Measurements from ENCODE around the gene TAOK2.

The TAOK2 gene

DNA sequence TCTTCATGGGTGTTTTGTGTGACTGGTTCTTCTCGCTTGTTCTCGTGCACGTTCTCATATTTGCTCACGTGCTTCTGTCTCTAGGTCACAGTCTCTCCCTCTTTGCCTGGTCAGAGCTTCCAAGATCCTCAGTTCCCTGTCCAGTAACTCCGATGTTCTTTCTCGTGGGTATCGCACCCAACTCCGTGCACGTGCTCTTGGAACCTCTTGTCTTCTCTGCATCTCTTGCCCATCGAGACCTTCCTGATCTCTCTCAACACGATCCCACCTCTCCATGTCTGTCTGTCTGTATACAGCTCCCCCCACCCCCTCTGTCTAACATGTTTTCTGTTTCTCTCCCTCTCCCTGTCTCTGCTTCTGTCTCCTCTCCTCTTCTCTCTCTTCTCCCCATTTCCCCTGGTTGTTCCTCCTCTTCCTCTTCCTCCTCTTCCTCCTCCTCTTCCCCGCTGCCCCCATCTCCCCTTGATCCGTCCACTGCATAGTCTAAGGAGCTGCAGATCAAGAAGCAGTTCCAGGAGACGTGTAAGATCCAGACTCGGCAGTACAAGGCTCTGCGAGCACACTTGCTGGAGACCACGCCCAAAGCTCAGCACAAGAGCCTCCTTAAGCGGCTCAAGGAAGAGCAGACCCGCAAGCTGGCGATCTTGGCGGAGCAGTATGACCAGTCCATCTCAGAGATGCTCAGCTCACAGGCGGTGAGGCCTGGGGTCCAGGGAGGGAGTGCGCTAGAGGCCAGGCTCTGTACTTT, 15.6 kb downstream of the TAOK2 start:
- TF ChIP-seq, protein P1, sequence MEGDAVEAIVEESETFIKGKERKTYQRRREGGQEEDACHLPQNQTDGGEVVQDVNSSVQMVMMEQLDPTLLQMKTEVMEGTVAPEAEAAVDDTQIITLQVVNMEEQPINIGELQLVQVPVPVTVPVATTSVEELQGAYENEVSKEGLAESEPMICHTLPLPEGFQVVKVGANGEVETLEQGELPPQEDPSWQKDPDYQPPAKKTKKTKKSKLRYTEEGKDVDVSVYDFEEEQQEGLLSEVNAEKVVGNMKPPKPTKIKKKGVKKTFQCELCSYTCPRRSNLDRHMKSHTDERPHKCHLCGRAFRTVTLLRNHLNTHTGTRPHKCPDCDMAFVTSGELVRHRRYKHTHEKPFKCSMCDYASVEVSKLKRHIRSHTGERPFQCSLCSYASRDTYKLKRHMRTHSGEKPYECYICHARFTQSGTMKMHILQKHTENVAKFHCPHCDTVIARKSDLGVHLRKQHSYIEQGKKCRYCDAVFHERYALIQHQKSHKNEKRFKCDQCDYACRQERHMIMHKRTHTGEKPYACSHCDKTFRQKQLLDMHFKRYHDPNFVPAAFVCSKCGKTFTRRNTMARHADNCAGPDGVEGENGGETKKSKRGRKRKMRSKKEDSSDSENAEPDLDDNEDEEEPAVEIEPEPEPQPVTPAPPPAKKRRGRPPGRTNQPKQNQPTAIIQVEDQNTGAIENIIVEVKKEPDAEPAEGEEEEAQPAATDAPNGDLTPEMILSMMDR (conservative IDR thresholded peaks at IDR 0.05; ENCODE audit: low read depth, low read length) = no peak
- DNase-seq (ENCODE audit: low read depth) = no peak
- no peak overlapping the region for H3K4me3 ChIP-seq (ENCODE audit: low read depth, low read length)

DNA sequence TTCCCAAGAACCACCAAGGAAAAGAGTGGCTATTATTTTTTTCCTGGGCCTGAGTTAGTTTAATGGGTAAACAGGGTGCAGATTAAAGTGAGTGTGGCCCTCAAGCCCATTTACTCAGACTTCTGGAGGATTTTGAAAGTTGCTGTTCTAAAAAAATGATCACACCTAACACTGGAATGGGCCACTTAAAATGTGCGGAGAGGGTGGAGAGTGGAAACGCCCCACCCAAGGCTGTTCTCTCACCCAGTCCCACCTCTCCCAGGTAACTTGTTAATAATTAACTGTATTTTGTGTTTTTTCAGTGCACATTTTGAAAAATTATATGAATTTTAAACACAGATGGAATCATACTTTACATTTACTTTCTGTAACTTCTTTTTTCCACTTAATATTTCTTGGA, 16.4 kb downstream of the TAOK2 start:
- TF ChIP-seq, protein P1 (conservative IDR thresholded peaks at IDR 0.05; ENCODE audit: low read depth, low read length) = no peak
- no peak for DNase-seq (ENCODE audit: low read depth)
- H3K4me3 ChIP-seq (ENCODE audit: low read depth, low read length) = no peak overlapping the region

DNA sequence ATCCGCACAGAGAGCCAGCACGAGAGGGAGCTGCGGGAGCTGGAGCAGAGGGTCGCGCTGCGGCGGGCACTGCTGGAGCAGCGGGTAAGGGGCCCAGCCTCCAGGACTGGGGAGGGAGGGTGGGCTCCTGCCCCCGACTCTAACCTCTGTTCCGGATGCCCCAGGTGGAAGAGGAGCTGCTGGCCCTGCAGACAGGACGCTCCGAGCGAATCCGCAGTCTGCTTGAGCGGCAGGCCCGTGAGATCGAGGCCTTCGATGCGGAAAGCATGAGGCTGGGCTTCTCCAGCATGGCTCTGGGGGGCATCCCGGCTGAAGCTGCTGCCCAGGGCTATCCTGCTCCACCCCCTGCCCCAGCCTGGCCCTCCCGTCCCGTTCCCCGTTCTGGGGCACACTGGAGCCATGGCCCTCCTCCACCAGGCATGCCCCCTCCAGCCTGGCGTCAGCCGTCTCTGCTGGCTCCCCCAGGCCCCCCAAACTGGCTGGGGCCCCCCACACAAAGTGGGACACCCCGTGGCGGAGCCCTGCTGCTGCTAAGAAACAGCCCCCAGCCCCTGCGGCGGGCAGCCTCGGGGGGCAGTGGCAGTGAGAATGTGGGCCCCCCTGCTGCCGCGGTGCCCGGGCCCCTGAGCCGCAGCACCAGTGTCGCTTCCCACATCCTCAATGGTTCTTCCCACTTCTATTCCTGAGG, 17.4 kb downstream of the TAOK2 start:
- TF ChIP-seq, protein P1 (conservative IDR thresholded peaks at IDR 0.05; ENCODE audit: low read depth, low read length) = no peak
- no peak for DNase-seq (ENCODE audit: low read depth)
- no peak overlapping the region for H3K4me3 ChIP-seq (ENCODE audit: low read depth, low read length)

DNA sequence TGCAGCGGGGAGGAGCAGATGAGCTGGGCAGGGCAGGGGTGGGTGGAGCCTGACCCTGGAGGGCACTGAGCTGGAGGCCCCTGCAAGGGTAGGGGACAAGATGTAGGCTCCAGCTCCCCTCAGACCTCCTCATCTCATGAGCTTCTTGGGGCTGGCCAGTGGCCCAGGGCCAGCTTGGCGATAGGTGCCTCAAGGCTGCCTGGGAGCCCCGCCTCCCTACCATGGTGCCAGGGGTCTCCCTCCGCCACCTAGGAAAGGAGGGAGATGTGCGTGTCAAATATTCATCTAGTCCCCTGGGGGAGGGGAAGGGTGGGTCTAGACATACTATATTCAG, 17.9 kb downstream of the TAOK2 start:
- DNase-seq (ENCODE audit: low read depth) = no peak
- TF ChIP-seq, protein P1 (conservative IDR thresholded peaks at IDR 0.05; ENCODE audit: low read depth, low read length) = no peak
- H3K4me3 ChIP-seq (ENCODE audit: low read depth, low read length) = no peak overlapping the region

DNA sequence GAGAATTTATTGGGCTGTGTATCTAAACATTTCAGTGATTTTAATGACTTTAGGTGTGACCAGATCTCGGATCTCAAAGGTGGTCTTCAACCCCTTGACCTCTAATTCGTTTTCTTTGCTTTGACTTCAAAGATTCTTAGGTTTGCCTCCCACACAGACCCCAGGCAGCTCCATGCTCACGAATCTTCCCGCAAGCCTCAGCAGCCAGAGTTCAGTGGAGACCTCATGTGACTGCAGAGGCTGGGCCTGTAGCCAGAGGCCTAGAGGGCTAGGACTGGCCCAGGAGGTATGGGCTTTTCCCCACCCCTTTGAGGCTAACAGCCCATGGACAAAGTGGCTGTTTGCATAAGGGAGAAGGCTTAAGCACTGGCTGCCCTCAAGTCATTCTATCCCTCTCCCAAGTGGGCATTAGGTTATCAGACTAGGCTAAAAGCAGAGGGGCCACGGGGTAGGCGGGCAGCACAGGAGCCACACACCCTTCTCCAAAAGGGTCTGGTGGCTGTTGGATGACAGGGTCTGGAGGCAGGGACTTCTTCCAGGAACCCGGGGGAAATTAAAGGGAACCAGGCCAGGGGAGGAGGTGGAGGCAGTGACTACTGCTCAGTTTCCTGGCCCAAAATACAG, 18.8 kb downstream of the TAOK2 start:
- DNase-seq (ENCODE audit: low read depth) = peak; percentile 93
- TF ChIP-seq, protein P1 (conservative IDR thresholded peaks at IDR 0.05; ENCODE audit: low read depth, low read length) = no peak
- H3K4me3 ChIP-seq (ENCODE audit: low read depth, low read length) = no peak overlapping the region

DNA sequence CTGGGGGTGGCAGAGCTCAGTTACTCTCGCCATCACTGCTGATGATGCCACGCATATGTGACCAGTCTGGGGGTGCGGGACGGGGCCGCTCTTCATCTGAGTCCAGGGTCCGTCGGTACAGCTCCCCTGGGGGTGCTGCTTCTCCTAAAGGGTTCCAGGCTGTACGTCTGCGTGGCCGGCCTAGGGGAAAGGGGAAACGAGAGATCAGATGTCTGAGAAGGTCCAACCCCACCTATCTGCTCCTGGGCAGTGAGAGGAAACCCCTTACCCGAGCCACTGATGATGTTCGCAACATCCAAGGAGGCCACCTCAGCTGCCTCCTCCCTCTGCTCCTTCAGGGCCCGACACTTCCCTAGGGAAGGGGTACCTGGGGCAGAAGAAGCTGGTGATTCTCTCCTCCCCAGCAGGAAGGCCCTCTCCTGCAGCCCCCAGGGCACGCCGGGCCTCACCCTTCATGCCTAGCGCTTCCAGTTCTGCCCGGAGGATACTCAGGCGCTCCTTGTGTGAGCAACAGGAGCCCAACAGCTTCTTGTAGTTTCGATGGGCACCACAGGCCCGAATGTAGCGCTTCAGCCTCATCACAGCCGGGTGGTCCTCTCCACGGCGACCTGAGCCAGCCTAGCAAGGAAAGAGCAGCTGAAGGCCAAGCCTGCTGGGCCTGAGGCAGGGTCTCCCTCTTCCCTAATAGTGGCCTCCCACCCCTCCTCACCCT, 19.7 kb downstream of the TAOK2 start:
- no peak overlapping the region for H3K4me3 ChIP-seq (ENCODE audit: low read depth, low read length)
- no peak for DNase-seq (ENCODE audit: low read depth)
- TF ChIP-seq, protein P1 (conservative IDR thresholded peaks at IDR 0.05; ENCODE audit: low read depth, low read length) = no peak
